ENCODE results near the gene MTR.

MTR gene

DNA sequence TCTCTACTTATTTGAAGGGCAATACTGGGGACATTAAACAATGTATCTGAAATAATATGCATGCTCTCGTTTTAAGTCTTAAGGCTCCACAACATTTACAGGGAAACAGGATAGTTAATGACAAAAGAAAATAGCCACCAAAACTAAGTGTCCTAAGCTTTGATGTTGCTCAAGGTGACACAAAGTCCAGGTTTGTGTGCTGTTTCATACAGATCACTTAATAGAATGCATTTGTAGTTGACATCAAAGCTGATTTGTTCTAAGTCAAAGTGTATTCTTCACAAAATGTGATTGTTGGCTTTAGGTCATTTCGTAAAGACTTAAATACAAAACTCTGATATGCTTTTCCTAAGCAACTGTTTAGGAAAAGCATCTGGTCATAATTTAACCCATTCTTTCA, 37.5 kb upstream of the MTR start:
- 100% methylated on average over 1 of the region's 2 CpGs; no CpG with 5 or more reads in 1 of the 2 experiments for WGBS, 2 experiments (ENCODE audit: insufficient coverage in 2 of 2)

DNA sequence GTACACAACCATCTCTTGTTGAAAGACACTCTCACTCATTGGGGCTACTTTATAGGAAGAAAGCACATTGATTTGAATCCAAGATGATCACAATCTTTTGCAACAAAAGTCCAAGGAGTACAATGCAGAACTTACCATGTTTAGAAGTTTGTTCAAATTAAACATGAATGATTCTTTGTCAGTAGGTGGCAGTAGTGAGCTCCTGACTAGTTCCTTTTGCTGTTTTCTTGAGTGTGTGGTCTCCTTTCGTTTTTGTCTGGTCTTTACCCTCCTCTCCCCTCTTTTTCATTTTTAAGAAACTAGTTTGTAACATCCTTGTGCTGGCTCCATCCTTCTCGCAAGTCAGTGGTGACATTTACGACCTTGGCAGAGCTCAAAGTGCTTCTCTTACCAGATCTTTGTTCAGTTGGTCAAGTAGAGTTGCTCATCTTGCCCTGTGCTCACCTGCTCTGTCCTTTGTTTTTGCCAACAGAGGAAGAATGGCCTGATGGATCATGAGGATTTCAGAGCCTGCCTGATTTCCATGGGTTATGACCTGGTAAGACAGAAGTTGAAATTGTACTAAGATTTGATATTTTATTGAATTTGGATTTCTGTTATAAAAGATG, 35.7 kb upstream of the MTR start:
- no peak overlapping the region for H3K27ac ChIP-seq (ENCODE audit: low read depth, low read length, severe bottlenecking)
- WGBS, 2 experiments (ENCODE audit: insufficient coverage in 2 of 2) = 46 to 69% methylated on average over 2 to 3 of the region's 3 CpGs
- no peak overlapping the region for H3K4me3 ChIP-seq (ENCODE audit: extremely low read depth, insufficient read depth, low read length, poor library complexity, severe bottlenecking)
- no peaks in the 10 kb centered on the region for H3K36me3 ChIP-seq (ENCODE audit: control insufficient read depth, insufficient read depth, low read length)
- no peaks in the 10 kb centered on the region for H3K9me3 ChIP-seq (ENCODE audit: control insufficient read depth, low read length)
- no peaks in the 10 kb centered on the region for H3K4me1 ChIP-seq (ENCODE audit: control insufficient read depth, insufficient read depth, low read length, poor library complexity, severe bottlenecking)

More for the DNA sequence above, 37.5 kb upstream of the MTR start:
- H3K4me3 ChIP-seq (ENCODE audit: extremely low read depth, insufficient read depth, low read length, poor library complexity, severe bottlenecking) = no peak overlapping the region
- H3K27ac ChIP-seq (ENCODE audit: low read depth, low read length, severe bottlenecking) = no peak overlapping the region
- no peaks in the 10 kb centered on the region for H3K4me1 ChIP-seq (ENCODE audit: control insufficient read depth, insufficient read depth, low read length, poor library complexity, severe bottlenecking)
- no peaks in the 10 kb centered on the region for H3K36me3 ChIP-seq (ENCODE audit: control insufficient read depth, insufficient read depth, low read length)
- no peaks in the 10 kb centered on the region for H3K9me3 ChIP-seq (ENCODE audit: control insufficient read depth, low read length)

DNA sequence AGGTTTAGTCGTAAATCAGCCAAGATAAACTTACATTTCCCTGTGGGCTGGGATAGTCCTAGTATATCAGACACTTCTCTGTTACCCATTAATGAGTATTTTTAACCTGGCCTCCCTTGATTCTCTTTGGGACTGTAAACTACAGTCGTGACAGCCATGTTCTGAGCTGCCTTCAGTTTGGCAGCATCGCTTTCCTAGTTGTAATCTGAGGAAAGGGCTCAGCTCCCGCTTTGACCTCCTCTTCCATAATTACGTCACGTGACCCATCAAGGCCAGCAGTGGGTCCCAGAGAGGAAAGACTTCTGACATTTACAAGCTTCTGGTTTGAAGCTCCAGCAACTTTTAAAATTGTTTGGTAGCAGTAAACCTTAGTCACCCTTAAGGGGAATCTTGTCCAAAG, 34.6 kb upstream of the MTR start:
- Histone ChIP-seq H3K9me3 (ENCODE audit: control insufficient read depth, low read length) (no peaks in the 10 kb centered on the region), H3K4me3 (ENCODE audit: extremely low read depth, insufficient read depth, low read length, poor library complexity, severe bottlenecking) (no peak overlapping the region), H3K27ac (ENCODE audit: low read depth, low read length, severe bottlenecking) (no peak overlapping the region), H3K4me1 (ENCODE audit: control insufficient read depth, insufficient read depth, low read length, poor library complexity, severe bottlenecking) (no peaks in the 10 kb centered on the region), H3K36me3 (ENCODE audit: control insufficient read depth, insufficient read depth, low read length) (no peaks in the 10 kb centered on the region)
- WGBS, 2 experiments (ENCODE audit: insufficient coverage in 2 of 2) = 82 to 93% methylated on average over 3 to 5 of the region's 6 CpGs

DNA sequence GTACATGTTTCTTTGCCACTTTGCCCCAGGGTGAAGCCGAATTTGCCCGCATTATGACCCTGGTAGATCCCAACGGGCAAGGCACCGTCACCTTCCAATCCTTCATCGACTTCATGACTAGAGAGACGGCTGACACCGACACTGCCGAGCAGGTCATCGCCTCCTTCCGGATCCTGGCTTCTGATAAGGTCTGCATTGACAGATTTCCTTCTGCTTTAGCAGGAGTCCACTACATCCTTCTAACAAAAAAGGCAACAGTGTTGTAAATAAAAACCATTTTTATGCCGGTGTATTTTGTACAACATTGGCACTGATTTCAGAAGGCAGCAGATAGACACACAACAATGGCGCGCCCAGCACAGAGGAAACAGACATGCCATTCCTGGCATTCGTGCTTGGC, 34.1 kb upstream of the MTR start:
- WGBS, 2 experiments (ENCODE audit: insufficient coverage in 2 of 2) = 95 to 98% methylated on average over 14 of the region's 14 CpGs
- H3K27ac ChIP-seq (ENCODE audit: low read depth, low read length, severe bottlenecking) = no peak overlapping the region
- no peaks in the 10 kb centered on the region for H3K36me3 ChIP-seq (ENCODE audit: control insufficient read depth, insufficient read depth, low read length)
- no peaks in the 10 kb centered on the region for H3K4me1 ChIP-seq (ENCODE audit: control insufficient read depth, insufficient read depth, low read length, poor library complexity, severe bottlenecking)
- H3K9me3 ChIP-seq (ENCODE audit: control insufficient read depth, low read length) = no peaks in the 10 kb centered on the region
- H3K4me3 ChIP-seq (ENCODE audit: extremely low read depth, insufficient read depth, low read length, poor library complexity, severe bottlenecking) = no peak overlapping the region

DNA sequence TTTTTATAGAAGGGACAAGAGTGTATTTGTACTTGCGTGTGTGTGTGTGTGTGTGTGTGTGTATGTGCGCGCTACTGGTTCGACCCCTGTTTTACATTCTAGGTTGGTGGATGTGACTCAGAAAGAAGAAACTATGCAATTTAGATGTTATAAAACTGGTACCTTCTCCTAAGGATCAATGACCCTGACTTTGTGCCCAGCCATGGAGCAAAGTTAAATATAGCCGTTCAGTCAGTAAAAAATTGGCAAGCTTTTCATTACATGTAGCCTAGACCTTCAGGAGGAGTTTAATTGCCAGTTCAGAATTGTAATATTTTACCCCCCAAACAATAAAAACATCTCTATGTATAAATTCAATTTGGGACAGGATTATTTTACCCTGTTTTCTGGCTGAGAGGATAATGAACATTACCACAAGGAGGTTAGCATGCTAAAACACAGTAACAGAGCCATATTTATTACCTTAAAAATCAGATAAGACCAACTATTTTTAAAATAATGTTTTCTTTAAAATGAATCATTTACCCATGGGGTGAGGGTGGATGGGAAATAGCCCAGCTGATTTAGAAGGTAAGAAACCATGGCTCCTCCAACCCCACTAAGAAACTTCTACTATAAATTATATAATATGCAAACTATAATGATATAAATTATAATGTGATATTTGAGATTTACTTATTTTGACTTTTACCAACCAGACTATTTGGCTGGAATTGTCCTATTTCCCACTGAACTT, 33.5 kb upstream of the MTR start:
- no peak overlapping the region for H3K4me3 ChIP-seq (ENCODE audit: extremely low read depth, insufficient read depth, low read length, poor library complexity, severe bottlenecking)
- H3K27ac ChIP-seq (ENCODE audit: low read depth, low read length, severe bottlenecking) = no peak overlapping the region
- 94 to 100% methylated on average over 2 to 4 of the region's 5 CpGs for WGBS, 2 experiments (ENCODE audit: insufficient coverage in 2 of 2)
- no peaks in the 10 kb centered on the region for H3K4me1 ChIP-seq (ENCODE audit: control insufficient read depth, insufficient read depth, low read length, poor library complexity, severe bottlenecking)
- no peaks in the 10 kb centered on the region for H3K36me3 ChIP-seq (ENCODE audit: control insufficient read depth, insufficient read depth, low read length)
- H3K9me3 ChIP-seq (ENCODE audit: control insufficient read depth, low read length) = no peaks in the 10 kb centered on the region

DNA sequence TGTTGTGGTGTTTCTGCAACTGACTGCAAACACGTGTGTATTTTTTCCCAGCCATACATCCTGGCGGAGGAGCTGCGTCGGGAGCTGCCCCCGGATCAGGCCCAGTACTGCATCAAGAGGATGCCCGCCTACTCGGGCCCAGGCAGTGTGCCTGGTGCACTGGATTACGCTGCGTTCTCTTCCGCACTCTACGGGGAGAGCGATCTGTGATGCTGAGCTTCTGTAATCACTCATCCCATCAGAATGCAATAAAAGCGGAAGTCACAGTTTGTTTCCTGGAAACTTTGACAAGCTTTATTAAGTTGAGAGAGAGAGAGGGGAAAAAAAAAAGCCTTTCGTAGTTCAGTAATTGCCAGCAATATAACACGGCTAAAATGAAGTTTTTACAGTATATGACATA, 32.7 kb upstream of the MTR start:
- Histone ChIP-seq H3K4me1 (ENCODE audit: control insufficient read depth, insufficient read depth, low read length, poor library complexity, severe bottlenecking) (no peaks in the 10 kb centered on the region), H3K27ac (ENCODE audit: low read depth, low read length, severe bottlenecking) (no peak overlapping the region)
- WGBS, 2 experiments (ENCODE audit: insufficient coverage in 2 of 2) = 90 to 96% methylated on average over 9 to 14 of the region's 15 CpGs

DNA sequence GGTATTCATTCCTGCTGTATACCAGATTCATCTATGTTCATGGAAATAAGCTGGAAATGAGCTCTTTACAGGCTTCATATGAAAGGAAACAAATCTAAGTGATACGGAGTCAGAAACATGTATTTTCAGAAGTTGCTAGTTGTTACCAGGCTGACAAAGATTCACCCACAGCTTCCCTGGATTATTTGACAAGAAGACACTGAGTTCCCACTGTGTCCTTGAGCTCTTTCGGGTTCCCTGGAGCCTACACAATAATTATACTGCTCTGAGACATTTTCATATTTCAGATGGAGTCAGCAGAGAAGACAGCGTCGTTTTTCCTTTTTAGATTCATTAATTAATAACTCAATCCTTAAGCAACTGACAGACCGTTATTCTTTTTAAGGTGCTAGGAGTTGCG, 29.3 kb upstream of the MTR start:
- H3K4me1 ChIP-seq (ENCODE audit: control insufficient read depth, insufficient read depth, low read length, poor library complexity, severe bottlenecking) = no peaks in the 10 kb centered on the region
- H3K9me3 ChIP-seq (ENCODE audit: control insufficient read depth, low read length) = no peaks in the 10 kb centered on the region
- no peaks in the 10 kb centered on the region for H3K36me3 ChIP-seq (ENCODE audit: control insufficient read depth, insufficient read depth, low read length)
- WGBS, 2 experiments (ENCODE audit: insufficient coverage in 2 of 2) = 85 to 88% methylated on average over 3 to 4 of the region's 6 CpGs
- no peak overlapping the region for H3K4me3 ChIP-seq (ENCODE audit: extremely low read depth, insufficient read depth, low read length, poor library complexity, severe bottlenecking)
- no peak overlapping the region for H3K27ac ChIP-seq (ENCODE audit: low read depth, low read length, severe bottlenecking)

More for the DNA sequence above, 32.7 kb upstream of the MTR start:
- no peaks in the 10 kb centered on the region for H3K36me3 ChIP-seq (ENCODE audit: control insufficient read depth, insufficient read depth, low read length)
- no peaks in the 10 kb centered on the region for H3K9me3 ChIP-seq (ENCODE audit: control insufficient read depth, low read length)
- no peak overlapping the region for H3K4me3 ChIP-seq (ENCODE audit: extremely low read depth, insufficient read depth, low read length, poor library complexity, severe bottlenecking)

DNA sequence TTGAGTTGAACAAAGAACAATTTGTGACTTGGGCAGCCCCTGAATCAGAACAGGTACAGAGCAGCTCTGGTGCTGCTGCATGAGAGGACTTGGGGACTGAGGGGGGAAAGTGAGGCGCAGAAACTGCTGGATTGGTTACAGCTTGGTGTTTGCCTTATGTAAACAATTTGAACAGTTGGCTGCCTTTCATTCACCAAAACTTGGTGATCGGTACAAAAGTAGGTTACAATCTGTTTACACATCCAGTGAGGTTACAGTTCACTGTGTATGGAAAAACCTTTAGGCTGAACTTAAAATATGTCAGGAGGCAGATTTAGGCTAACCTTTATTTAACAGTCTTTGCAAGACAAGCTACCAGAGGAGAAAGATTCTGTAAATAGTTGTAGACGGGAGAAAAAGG, 28.6 kb upstream of the MTR start:
- no peaks in the 10 kb centered on the region for H3K9me3 ChIP-seq (ENCODE audit: control insufficient read depth, low read length)
- H3K27ac ChIP-seq (ENCODE audit: low read depth, low read length, severe bottlenecking) = no peak overlapping the region
- H3K4me3 ChIP-seq (ENCODE audit: extremely low read depth, insufficient read depth, low read length, poor library complexity, severe bottlenecking) = no peak overlapping the region
- no peaks in the 10 kb centered on the region for H3K4me1 ChIP-seq (ENCODE audit: control insufficient read depth, insufficient read depth, low read length, poor library complexity, severe bottlenecking)
- WGBS, 2 experiments (ENCODE audit: insufficient coverage in 2 of 2) = 90 to 100% methylated on average over 2 of the region's 3 CpGs
- no peaks in the 10 kb centered on the region for H3K36me3 ChIP-seq (ENCODE audit: control insufficient read depth, insufficient read depth, low read length)

DNA sequence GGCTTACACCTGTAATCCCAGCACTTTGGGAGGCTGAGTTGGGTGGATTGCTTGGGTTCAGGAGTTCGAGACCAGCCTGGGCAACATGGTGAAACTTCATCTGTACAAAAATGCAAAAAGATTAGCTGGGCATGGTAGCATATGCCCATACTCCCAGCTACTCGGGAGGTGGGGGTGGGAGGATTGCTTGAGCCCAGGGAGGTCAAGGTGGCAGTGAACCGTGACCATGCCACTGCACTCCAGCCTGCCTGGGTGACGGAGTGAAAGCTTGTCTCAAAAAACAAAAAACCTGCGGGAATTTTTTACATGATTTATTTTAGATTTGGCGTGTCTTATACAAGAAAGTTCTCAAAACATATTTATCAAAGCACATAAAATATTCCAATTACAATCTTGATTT, 27.8 kb upstream of the MTR start:
- no peak overlapping the region for H3K27ac ChIP-seq (ENCODE audit: low read depth, low read length, severe bottlenecking)
- H3K9me3 ChIP-seq (ENCODE audit: control insufficient read depth, low read length) = no peaks in the 10 kb centered on the region
- H3K4me1 ChIP-seq (ENCODE audit: control insufficient read depth, insufficient read depth, low read length, poor library complexity, severe bottlenecking) = no peaks in the 10 kb centered on the region
- no peak overlapping the region for H3K4me3 ChIP-seq (ENCODE audit: extremely low read depth, insufficient read depth, low read length, poor library complexity, severe bottlenecking)
- WGBS, 2 experiments (ENCODE audit: insufficient coverage in 2 of 2) = 73 to 89% methylated on average over 3 to 5 of the region's 6 CpGs
- no peaks in the 10 kb centered on the region for H3K36me3 ChIP-seq (ENCODE audit: control insufficient read depth, insufficient read depth, low read length)

DNA sequence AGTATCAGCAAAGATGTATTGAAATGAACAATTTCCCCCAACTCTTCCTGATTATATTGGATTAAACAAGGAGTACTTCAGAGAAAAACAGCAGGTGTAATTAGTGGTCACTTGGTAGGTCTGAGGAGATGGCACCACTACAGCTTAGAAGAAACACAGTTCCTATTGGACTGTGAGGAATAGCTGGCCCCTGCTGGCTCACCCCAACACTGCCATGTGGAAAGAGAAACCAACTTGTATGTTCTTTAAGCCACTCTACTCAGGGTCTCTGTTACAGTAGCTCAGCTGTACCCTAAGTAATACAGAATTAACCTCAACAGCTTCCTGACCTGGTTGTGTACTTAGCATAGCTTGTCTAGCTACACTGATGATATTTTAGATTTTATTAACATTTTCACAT, 26.5 kb upstream of the MTR start:
- H3K36me3 ChIP-seq (ENCODE audit: control insufficient read depth, insufficient read depth, low read length) = no peaks in the 10 kb centered on the region
- H3K27ac ChIP-seq (ENCODE audit: low read depth, low read length, severe bottlenecking) = no peak overlapping the region
- H3K9me3 ChIP-seq (ENCODE audit: control insufficient read depth, low read length) = no peaks in the 10 kb centered on the region
- H3K4me1 ChIP-seq (ENCODE audit: control insufficient read depth, insufficient read depth, low read length, poor library complexity, severe bottlenecking) = no peaks in the 10 kb centered on the region
- H3K4me3 ChIP-seq (ENCODE audit: extremely low read depth, insufficient read depth, low read length, poor library complexity, severe bottlenecking) = no peak overlapping the region

DNA sequence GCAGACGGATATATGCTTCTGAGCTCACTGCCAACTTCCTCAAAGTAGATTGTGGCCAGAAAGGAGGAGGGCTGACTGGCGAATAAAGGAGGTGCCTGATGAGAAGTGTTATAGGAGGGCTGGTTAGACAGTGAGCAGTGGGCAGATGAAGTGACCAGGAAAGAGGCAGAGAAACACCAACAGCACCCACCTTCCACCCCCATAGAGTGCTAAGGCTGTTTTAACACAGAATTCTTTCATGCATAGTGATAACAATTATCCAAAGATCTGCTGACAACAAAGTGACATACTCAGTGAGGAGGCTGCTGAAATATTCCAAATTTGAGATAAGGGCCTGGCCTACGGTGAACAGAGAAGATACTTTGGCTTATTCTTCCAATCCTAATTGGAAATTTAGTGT, 21.2 kb upstream of the MTR start:
- H3K36me3 ChIP-seq (ENCODE audit: control insufficient read depth, insufficient read depth, low read length) = no peaks in the 10 kb centered on the region
- H3K27ac ChIP-seq (ENCODE audit: low read depth, low read length, severe bottlenecking) = no peak overlapping the region
- 87 to 100% methylated on average over 1 to 3 of the region's 3 CpGs for WGBS, 2 experiments (ENCODE audit: insufficient coverage in 2 of 2)
- H3K4me1 ChIP-seq (ENCODE audit: control insufficient read depth, insufficient read depth, low read length, poor library complexity, severe bottlenecking) = no peaks in the 10 kb centered on the region
- H3K4me3 ChIP-seq (ENCODE audit: extremely low read depth, insufficient read depth, low read length, poor library complexity, severe bottlenecking) = no peak overlapping the region
- H3K9me3 ChIP-seq (ENCODE audit: control insufficient read depth, low read length) = no peaks in the 10 kb centered on the region

Data from mesodermal cell (in vitro differentiated cells).